NCI-H1694 (cell line): ENCODE measurements around the gene LETM1.

Experiments used
- DNase-seq: peaks from one replicate; lab custom pipeline; 2025; lab: John Stamatoyannopoulos, UW

The LETM1 gene

DNA sequence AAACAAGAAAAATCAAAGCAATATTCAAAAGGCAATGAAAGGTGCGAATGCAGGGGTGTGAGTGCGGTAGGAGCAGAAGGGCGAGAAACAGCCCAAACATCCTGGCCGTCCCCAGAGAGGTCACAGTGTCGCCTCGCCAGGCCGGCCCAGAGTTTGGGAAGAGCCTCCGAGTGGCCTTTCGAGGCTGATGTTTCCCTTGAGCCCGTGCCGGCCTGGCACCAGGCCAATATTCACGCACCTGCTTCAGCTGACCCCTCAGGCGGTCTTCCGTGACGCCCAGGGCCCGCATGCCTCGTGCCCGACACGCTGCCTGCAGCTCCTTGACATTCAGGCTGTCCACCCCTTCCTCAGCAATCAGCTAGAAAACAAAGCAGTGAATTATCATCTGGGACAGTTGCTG, 30.6 kb downstream of the LETM1 start:
- DNase-seq: no peak

DNA sequence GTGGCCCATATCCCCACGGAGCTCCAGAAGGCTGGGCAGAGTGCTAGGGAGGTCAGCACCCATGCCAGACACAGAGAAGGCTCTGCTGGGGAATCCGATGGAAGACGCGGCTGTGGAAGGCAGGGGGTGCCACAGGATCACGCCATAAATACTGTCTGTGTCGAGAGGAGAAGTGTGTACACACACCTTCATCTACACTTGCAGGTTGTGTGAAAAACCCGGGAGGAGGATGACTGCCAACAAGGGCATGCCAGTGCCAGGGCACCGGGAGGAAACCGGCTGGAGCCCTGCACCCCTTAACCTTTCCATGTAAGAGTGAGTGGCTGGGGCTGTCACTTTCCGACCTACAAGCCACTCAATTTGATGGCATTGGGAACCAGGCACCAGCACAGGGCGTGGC, 31.2 kb downstream of the LETM1 start:
- DNase-seq: no peak

DNA sequence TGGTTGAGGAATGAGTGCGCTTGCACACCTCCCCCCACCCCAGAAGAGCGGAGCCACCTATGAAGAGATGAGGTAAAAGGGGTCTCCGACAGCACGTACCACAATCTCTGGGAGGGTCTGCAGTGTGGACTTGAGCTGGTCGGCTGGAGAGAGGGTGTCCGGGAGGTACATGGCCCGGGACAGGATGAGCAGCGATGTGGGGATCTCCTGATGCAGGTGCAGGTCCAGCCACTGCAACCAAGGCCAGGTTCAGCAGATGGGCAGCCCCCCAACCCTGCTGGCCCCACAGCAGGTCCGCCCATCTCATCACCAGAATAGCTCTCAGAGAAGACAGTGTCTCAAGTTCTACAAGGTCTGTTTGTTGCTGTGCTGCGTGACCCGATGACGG, 32.4 kb downstream of the LETM1 start:
- DNase-seq: no peak

DNA sequence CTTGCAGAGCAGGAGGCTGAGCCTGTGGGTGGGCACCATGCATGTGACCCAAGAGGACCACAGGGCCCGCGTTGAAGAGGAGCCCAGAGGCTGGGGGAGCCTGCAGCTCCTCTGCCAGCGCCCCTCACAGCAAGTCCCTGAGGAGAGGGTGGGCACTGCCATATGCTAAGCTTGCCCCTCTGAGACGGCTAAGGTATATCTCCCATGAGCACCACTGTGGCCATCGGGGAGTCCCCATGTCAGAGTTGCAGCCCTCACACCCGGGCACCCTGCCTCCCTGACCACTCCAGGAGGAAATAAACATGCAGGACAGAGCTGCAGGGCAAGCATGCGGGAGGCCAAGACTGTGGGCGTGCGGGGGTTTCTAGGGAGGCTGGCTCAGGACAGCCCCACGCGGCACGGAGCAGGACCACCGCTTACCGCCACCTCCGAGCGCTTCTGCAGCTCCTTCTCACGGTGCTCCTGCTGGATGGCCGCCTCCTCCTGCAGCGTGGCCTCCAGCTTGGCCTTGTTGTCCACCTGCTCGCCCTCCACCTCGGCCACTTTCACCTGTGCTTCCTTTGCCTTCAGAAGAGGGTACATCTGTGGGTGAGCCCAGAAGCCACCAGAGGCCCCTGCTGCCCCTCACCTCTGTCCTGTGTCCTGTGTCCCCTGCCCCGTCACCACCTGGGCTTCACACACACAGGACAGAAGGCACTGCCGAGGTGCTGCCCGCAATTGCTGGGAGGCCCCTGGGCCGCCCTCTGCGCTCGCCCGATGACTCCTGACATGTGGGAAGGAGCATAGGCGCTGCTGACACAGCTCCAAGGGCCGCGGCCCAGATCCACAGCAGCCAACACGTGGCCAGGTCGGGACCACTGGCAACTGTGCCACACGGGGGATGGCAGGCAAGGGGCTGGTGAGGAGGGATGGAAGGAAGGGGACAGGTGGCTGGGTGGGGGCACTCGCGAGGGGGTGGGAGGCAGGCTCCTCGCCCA, 33.1 kb downstream of the LETM1 start:
- DNase-seq: no peak

DNA sequence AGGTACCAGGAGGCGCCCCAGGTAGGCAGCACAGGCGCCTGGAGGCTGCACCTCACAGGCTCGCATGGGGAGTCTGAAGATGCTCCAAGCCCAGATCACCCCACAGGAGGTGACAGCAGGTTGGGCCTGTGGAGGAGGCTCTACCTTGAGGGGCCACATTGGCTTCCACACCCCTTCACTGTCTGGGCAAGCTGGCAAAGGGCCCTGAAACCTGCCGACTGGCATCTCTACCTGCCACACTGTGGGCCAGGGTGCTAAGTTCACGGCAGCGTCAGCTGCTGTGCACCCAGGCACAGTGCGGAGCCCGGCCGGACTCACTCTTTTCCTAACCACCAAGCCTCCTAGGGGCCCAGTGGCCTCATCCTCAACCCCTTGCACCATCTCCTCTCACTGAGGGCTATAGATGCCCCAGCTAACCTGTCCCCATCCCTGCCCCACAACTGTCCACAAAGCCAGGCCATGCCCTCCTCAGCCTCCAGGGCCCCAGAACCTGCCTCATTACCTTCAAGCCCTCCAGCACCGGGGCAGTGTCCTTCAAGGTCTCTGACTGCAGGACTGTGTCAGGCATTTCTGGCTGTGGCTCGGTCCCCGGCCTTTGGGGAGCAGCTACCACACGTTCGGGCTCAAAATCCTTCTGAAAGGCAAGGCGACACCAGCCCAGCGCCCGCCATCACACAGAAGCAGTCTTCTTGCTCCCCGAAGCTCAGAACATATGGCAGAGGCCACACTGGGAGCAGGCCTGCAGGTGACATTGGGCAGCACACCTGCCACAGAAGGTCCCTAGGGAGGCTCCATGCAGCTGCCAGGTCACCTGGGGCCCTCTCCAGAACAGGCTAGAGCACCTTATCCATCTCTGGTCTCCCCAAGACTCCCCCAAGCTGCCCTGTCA, 34.0 kb downstream of the LETM1 start:
- DNase-seq: no peak

DNA sequence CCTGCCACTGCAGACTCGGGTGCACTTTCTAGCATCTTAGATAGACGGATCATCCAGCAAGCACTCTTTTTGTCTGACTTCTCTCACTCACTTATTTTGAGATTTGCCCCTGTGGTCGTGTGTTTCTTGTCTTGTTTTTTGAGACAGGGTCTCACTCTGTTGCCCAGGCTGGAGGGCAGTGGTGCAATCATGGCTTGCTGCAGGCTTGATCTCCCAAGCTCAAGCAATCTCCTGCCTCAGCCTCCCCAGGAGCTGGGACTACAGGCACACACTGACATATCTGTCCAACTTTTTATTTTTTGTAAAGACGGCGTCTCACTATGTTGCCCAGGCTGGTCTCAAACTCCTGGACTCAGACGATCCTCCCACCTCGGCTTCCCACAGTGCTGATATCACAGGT, 36.1 kb downstream of the LETM1 start:
- no peak for DNase-seq

DNA sequence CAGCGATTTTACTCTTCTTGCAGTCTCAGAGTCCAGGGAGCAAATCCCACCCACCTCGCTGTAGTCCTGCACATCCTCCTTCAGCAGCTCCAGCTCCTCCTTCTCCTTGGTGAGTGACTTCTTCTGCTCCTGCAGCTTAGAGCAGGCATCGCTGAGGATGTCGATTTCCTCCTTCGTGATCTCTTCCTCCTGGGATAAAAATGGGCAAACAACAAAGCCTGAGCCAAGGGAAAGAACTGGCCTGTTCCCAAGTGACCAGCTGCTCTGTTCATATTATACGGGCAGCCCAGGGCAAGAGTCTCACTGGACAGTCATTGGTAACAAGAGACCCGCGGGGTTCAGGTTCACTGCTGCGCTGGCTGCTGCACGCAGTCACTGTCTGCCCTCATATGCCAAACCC, 36.7 kb downstream of the LETM1 start:
- no peak for DNase-seq

DNA sequence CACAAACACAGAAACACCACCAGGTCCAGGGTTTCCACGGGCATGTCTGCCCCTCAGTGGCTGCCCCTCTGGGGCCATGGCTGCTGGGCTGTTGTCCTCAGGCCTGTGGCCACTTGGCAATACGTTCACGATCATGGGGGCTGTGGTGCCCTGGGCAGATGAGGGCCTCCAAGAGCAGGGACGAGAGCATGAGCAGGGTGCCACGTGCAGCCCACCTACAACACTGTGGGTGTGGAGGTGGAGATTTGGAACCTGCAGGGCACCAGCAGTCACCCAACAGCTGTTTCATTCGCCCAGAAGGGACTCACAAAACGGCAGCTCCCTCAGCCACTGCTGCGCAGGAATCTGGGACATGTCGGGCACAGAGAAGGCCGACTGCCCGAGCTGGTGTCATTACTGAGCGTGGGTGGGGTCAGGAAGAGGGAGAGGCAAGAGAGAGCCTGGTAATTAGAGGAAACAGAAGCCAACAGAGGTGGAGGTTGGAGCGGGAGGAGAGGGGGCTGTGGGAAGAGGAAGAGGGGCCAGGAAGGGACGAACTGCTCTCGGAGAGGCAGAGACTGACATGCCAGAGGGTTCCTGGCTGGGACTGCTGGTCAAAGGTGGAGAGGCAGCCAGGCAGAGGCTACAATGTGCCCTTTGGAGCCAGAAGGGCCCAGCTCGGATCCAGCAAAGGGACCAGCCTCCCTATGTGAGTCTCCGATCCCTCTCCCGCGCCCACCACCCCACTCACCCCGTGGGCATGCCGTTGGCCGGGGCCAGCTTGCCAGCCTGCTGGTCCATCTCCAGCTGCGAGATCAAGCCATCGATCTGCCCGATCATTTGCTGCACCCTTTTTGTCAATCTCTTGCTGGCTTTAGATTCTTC, 39.7 kb downstream of the LETM1 start:
- no peak for DNase-seq

DNA sequence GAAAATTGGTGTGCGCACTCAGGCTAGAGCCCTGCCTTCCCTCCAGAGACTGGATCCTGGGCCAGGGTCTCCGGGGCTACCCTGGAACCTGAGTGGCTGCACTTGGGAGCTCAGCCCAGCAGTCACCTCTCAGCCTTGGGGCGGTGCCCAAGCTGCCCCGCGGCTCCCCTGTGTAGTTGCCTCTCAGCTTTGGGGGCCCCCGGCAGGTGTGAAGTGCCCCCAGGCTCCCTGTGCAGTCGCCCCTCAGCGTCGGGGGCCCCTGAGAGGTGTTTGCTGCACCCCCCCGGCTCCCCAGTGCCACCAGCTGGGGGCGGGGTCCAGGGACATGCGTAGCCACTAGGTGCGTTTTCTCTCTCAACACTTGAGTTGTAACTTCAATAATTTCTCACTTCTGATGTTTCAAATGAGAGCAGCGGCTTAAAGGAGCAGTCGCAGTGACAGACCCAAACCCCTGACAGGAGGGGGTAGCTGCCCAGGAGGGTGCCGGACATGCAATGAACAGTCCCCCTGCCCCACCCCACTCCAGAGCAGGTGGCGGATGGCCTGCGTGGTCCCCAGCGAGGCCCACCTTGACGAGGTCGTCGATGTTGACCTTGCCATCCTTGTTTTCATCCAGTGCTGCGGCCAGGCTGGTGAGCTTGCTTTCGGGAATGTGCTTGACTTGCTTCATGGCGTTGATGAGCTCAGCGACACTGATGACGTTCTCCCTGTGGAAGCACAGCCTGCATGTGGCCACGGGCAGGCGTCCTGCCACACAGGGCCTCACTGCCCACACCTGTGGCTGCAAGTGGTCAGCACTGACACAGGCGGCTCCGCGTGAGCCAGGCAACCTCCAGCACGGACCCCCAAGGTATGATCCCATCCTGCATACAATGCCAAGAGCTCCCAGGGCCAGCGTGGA, 40.6 kb downstream of the LETM1 start:
- no peak for DNase-seq

DNA sequence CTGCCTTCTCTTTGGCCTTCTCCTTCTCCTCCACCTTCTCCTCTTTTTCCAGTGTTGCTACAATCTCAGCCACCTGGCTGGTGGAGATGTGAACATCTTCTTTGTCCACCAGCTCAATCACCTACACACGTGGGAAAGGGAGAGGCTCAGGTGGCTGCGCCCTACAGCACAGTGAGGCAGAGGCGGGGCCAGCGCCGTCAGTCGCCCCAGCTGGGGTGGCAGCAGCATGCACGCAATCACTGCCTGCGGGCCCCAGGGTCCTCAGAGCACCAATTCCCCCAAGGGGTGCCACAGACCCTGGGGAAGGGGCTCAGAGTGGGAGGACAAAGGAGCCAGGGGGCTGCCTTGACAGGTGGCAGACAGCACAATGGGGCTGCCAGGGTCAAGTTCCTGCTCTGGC, 41.5 kb downstream of the LETM1 start:
- DNase-seq: no peak

DNA sequence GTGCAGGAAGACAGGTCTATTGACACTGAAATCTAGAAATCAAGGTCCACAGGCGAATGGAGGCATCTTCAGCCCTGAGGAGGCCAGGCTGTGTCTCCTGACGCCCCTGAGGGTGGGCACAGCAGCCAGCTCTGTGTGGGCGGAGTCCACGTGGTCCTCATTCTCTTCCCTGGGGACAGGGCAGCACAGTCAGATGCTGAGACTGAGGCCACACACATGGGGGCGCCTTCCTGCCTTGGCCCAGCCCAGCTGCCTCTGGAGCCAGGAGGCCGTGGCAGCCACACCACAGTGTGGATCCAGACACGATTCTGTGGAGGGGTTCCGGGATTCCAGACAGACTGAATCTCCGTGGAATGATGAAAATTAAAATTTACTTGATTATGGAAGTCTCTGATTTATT, 42.0 kb downstream of the LETM1 start:
- no peak for DNase-seq

DNA sequence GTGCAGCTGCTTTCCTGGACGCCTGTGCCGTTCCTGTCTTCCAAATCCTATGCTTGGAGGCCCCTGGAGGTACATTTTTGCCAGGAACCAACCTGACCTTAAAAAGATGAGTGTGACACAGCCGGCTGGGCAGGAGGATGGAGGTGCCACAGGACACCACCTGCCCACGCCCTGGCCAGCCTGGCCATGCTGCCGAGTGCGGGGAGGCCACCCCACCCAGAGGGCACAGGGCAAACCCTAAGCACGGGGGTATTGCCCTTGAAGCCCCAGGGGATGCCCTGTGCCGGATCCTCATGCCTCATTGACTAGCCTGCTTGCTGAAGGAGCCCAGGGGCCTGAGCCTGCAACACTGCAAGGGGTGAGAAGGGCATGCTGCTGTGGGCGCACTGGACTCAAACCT, 42.7 kb downstream of the LETM1 start:
- DNase-seq: no peak

DNA sequence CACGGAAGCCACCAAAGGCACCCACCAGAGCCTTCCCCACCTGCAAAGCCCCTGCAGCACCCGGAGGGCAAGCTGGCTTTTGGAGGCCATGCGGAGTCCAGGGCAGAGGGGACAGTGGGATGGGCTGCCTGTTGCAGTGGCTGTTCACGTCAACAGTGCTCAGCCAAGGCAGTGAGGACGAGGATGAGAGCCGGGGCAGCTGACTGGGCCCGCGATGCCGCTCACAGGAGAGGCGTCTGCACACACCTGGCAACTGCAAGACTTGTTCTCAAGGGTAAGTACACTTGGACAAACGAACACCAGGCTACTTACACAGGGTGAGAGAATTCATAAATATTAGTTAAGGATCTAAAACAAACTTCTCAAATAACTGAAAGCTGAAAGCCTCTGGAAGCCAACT, 43.2 kb downstream of the LETM1 start:
- no peak for DNase-seq

DNA sequence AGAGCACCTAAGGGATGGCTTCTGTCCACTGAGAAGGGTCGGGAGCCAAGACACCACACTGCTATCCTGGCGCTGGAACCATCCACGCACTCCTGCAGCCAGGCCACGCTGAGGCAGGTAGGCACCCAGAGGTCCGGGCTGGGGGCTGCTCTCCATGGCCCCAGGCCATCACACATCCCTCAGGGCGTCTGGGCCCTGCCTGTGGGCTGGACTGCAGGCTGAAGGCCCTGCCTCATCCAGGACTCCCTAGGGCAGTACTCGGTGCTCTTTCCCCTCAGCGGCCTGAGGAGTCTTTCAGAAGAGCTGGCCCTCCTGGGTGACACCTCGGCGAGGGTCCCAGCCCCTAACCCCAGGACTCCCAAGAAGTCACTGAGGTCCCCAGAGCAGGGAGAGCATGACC, 45.2 kb downstream of the LETM1 start:
- no peak for DNase-seq

DNA sequence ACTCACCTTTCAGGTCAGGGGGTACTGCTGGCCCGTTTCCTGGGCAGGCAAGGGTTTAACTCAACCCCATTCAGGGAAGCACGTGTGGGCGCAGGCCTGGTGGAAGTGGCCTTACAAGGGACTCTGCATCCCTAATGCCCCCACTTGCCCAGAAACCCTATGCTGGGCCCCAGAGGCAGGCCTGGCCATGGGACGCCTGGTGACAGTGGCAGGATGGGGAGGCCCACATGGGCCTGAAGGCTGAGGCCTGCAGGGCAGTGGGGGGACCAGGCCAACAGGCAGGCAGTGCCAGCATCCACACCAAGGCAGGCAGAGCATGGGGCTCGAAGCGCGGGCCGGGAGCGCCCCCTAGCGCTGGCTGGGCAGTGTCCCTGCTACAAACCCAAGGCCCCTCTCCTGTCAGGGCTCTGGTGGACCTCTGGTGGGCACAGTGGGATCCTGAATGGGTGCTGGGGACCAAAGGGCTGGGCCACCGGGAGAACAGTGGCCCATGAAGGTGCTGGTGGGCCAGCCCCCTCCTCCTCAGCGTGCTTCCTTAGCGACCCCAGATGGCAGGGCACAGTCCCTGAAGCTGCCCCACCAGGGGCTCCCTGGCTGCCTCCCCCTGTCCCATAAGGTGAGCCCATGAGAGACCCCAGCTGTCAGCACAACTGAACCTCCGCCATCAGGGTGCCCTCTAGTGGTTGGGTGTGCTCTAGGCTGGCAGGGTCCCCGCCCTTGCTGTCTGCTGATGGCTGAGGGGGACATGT, 46.0 kb downstream of the LETM1 start:
- peak; percentile 67 for DNase-seq

DNA sequence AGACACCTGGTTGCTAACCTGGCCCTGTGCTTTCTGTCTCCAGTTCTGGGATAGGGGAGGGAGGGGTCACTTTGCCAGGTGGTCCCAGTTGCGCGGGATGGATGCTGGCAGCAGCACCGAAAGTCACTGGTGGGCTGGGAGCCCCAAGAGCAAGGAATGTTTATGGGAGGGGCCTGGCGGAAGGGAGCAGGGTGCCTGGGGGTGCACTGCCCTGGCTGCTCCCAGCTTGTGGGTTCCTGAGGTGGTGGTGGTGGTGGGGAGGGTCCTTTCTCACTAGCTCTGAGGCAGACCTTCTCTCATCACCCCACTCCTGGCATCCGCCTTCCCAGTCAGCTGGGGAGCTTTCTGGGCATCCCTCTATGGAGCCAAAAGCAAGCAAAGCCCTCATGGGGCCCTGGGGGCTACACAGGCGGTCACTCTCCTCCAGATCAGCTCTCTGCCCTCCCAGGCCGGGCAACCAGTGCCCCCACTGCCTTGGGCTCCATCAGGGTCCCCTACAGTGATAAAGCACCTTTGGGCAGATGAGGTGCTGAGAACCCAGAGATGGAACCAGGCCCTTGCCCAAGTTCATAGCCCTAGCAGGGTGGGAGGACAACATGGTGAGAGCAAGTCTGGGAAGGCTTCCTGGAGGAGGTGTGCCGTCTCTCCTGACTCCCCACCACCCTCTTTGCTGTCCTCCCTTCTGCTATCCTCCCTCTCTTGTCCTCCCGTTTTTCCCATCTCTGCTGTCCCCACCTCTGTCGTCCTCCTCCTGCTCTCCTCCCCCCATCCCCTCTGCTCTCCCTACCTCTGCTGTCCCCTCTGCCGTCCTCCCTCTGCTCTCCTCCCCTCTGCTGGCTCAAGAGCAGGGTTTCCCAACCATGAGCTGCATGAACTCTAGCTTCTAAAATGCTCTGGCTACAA, 46.9 kb downstream of the LETM1 start:
- DNase-seq: no peak

DNA sequence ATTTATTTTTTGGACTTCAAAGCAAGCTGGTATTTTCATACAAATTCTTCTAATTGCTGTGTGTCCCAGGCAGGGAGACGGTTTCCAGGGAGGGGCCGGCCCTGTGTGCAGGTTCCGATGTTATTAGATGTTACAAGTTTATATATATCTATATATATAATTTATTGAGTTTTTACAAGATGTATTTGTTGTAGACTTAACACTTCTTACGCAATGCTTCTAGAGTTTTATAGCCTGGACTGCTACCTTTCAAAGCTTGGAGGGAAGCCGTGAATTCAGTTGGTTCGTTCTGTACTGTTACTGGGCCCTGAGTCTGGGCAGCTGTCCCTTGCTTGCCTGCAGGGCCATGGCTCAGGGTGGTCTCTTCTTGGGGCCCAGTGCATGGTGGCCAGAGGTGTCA, 47.6 kb downstream of the LETM1 start:
- no peak for DNase-seq

DNA sequence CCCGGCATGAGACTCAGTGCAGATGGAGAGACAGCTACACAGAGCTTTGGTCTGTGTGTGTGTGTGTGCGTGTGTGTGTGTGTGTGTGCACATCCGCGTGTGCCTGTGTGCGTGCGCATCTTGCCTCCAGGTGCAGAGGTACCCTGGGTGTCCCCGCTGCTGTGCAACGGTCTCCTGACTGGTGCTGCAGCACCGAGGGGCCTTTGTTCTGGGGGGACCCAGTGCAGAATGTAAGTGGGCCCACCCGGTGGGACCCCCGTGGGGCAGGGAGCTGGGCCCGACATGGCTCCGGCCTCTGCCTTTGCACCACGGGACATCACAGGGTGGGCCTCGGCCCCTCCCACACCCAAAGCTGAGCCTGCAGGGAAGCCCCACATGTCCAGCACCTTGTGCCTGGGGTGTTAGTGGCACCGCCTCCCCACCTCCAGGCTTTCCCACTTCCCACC, 48.6 kb downstream of the LETM1 start:
- DNase-seq: no peak
